Ishikawa (cell line): ENCODE results near the gene TFAP2A.

Experiments
- CEBPB ChIP-seq: IDR thresholded peaks from 2 replicates; pipeline ENCODE4 v1.6.1; 2012
- CREB1 ChIP-seq: IDR thresholded peaks from 2 replicates; pipeline ENCODE4 v1.6.1; 2012; ENCODE audit warnings: low read depth
- EGR1 ChIP-seq: IDR thresholded peaks from 2 replicates; pipeline ENCODE4 v1.6.1; 2012
- EP300 ChIP-seq: IDR thresholded peaks from 2 replicates; pipeline ENCODE4 v1.6.1; 2012; ENCODE audit warnings: borderline replicate concordance
- FOXM1 ChIP-seq: IDR thresholded peaks from 2 replicates; pipeline ENCODE4 v1.6.1; 2012; ENCODE audit warnings: low read depth, borderline replicate concordance
- NFIC ChIP-seq: IDR thresholded peaks from 2 replicates; pipeline ENCODE4 v1.6.1; 2012
- RAD21 ChIP-seq: IDR thresholded peaks from 2 replicates; pipeline ENCODE4 v1.6.1; 2012; ENCODE audit warnings: low read depth
- TAF1 ChIP-seq: IDR thresholded peaks from 2 replicates; pipeline ENCODE4 v1.6.1; 2012; ENCODE audit warnings: low read depth, mild to moderate bottlenecking
- TCF12 ChIP-seq: IDR thresholded peaks from 2 replicates; pipeline ENCODE4 v1.6.1; 2012; ENCODE audit warnings: low read depth
- TEAD4 ChIP-seq: IDR thresholded peaks from 2 replicates; pipeline ENCODE4 v1.6.1; 2012
- YY1 ChIP-seq: IDR thresholded peaks from 2 replicates; pipeline ENCODE4 v1.6.1; 2012; ENCODE audit warnings: low read depth
- ZBTB7A ChIP-seq: IDR thresholded peaks from 2 replicates; pipeline ENCODE4 v1.6.1; 2012; ENCODE audit warnings: low read depth
- TF ChIP-seq, protein P1 (sequence below): IDR thresholded peaks from 2 replicates; pipeline ENCODE4 v1.6.1; 2012; ENCODE audit warnings: low read depth, mild to moderate bottlenecking
- TF ChIP-seq, protein P2 (sequence below): IDR thresholded peaks from 2 replicates; pipeline ENCODE4 v1.6.1; 2012
- TF ChIP-seq, protein P3 (sequence below): IDR thresholded peaks from 2 replicates; pipeline ENCODE4 v1.6.1; 2012

Gene TFAP2A

DNA sequence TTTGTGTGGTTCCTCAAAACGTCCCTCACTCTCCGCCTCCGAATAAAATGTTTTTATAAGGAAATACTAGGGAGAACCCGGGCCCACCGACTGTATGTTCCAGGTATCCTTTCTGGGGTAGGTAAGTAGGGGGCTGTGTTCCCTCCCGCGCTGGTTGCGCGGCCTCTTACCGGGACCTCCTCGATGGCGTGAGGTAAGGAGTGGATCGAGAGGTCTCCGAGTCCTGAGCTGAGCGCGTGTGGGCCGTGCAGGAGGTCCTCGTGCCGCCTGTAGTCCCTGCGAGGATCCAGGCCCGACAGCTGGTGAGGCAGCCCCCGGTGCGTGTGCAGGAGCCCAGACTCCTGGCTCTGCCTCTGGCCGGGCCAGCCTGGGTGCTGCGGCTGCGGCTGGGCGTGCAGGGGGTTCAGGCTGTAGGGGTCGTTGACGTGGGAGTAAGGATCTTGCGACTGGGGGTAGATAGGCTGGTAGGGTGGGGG lies 5.1 kb downstream of the TFAP2A start:
- TF ChIP-seq EGR1 (no peak), YY1 (no peak), RAD21 (no peak)

DNA sequence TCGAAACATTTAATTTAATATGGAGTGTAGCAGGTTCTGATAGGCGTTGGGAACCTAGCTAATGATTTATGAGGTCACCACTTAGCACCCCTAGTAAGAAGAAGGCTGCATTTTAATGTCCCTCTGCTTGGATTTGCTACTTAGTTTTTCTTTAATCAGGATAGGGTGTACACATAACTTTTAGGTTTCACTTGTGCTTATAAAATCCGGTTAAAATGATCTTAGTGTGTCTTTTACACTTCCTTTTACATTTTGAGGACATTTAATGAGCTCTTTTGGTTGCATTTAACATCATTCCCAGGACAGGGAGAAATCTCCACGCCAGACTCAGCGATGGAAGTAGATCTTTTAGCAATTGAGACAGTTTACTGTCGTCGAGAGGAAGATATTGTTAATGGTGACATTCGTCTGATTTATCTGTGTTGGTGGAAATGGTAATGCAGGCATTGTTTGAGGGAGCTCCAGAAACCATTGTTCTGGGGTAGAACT lies 5.6 kb downstream of the TFAP2A start:
- TF ChIP-seq ZBTB7A (no peak), NFIC (no peak), CEBPB (no peak), YY1 (no peak), TAF1 (no peak), RAD21 (no peak), TCF12 (no peak), EGR1 (no peak), EP300 (no peak)
- TF ChIP-seq, protein P1, sequence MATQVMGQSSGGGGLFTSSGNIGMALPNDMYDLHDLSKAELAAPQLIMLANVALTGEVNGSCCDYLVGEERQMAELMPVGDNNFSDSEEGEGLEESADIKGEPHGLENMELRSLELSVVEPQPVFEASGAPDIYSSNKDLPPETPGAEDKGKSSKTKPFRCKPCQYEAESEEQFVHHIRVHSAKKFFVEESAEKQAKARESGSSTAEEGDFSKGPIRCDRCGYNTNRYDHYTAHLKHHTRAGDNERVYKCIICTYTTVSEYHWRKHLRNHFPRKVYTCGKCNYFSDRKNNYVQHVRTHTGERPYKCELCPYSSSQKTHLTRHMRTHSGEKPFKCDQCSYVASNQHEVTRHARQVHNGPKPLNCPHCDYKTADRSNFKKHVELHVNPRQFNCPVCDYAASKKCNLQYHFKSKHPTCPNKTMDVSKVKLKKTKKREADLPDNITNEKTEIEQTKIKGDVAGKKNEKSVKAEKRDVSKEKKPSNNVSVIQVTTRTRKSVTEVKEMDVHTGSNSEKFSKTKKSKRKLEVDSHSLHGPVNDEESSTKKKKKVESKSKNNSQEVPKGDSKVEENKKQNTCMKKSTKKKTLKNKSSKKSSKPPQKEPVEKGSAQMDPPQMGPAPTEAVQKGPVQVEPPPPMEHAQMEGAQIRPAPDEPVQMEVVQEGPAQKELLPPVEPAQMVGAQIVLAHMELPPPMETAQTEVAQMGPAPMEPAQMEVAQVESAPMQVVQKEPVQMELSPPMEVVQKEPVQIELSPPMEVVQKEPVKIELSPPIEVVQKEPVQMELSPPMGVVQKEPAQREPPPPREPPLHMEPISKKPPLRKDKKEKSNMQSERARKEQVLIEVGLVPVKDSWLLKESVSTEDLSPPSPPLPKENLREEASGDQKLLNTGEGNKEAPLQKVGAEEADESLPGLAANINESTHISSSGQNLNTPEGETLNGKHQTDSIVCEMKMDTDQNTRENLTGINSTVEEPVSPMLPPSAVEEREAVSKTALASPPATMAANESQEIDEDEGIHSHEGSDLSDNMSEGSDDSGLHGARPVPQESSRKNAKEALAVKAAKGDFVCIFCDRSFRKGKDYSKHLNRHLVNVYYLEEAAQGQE = no peak

DNA sequence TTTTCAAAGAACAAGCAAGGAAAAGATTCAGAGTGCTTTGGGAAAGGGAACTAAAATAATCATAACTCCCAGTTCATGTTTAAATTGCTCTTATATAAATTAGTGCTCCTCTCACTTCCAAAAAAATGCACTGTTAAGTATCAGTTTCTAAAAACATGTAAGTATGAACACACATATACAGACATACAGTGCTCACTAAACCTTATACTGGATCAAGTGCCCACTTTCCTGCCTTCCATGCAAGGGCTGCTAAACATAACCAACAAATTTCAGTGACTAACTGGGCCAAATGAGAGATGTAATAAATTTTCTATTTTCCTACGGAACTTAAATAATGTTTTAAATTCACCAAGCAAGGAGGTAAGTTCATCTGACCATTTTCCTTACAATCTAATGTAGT lies 6.4 kb downstream of the TFAP2A start:
- no peak for TF ChIP-seq EGR1
- no peak for TF ChIP-seq EP300
- TF ChIP-seq RAD21 = no peak
- TF ChIP-seq, protein P2, sequence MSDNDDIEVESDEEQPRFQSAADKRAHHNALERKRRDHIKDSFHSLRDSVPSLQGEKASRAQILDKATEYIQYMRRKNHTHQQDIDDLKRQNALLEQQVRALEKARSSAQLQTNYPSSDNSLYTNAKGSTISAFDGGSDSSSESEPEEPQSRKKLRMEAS = no peak
- no peak for TF ChIP-seq TCF12
- TF ChIP-seq ZBTB7A = no peak
- no peak for TF ChIP-seq NFIC
- no peak for TF ChIP-seq CREB1
- TF ChIP-seq YY1 = no peak

DNA sequence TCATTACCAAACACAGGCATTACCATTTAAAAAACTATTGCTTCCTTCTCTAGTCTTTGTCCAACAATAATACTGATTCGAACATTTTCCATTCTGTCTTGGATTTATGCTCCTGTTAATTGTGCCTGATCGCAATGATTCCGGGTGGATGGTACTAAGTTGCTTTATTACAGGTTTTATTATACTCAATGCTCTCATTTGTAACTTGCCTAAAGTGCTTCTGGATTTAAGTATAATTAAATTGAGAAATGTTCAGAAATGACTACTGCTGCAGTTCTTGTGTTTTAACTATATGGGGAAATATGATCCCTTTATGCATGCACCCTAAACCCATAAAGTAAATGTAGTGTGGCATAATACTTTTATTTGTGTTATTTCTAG lies 7.2 kb downstream of the TFAP2A start:
- TF ChIP-seq YY1 (no peak), NFIC (no peak), TEAD4 (no peak)

DNA sequence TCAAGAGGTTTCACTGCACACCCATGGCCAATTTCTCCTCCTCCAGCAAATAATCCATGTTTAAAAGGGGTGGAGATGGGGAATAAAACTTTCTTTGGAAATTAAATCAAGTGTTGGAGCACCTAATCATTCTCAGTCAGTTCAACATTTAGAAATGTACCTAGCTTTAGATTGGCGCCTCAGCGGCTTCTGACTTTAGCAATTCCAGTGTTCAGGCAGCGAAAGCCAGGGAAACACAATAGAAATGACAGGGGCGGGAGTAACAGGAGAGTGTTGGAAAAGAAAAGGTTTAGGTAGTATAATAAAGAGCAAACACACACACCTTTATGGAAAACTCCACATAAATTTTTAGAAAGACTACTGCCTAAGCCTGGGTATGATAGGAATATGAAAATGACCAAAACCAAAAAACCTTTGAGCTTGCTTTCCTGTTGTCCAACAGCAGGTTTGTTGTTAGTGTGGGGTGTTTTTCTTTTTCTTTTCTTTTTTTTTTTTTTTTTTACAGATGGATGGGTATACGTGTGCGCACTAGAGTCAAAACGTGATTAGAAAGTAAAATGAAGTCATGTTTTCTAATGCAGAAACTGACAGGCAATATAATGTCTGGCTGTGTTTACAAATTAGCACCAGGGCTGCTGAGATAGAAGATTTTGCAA lies 7.7 kb downstream of the TFAP2A start:
- TF ChIP-seq, protein P2 = no peak
- TF ChIP-seq TCF12 (no peak), FOXM1 (no peak), NFIC (no peak), TAF1 (no peak), YY1 (no peak), ZBTB7A (no peak)

DNA sequence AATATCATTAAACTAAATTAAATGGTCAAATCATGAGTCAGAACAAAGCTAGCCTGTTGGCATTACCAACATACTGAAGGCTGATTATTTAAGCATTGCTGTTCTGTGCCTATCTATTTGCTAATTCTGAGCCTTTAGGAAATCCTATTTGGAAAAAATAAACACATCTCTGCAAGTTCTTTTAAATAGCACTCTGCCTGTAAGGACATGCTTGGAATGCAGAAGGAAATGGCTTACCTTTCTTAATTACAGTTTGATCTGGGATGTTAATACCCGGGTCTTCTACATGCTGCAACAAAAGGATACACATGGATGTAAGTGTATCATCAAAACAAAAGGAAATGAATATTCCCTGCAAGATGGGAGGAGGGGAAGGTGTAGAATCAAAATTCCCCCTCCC lies 8.3 kb downstream of the TFAP2A start:
- TF ChIP-seq TCF12 (no peak), YY1 (no peak), ZBTB7A (no peak)

DNA sequence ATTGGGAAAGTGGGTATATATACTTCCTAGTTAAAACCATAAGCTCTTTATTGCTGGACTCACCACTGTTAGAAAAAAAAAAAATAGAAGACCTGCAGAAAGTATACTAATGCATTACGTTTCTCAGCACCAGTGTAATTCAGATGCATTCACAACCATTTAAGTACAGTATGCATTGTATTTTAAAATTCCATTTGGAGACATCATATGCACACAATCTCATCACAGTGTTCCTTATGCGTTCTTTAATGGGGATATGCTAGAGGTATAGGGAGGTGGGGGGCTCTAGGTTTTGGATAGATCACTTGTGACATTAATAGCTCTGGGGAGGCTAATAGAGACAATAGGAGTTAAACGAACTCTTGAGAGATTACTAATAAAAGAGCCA lies 9.4 kb downstream of the TFAP2A start:
- TF ChIP-seq TAF1 = no peak
- TF ChIP-seq TEAD4 = no peak
- no peak for TF ChIP-seq RAD21
- TF ChIP-seq CREB1 = no peak
- TF ChIP-seq, protein P2 = no peak
- TF ChIP-seq, protein P3, sequence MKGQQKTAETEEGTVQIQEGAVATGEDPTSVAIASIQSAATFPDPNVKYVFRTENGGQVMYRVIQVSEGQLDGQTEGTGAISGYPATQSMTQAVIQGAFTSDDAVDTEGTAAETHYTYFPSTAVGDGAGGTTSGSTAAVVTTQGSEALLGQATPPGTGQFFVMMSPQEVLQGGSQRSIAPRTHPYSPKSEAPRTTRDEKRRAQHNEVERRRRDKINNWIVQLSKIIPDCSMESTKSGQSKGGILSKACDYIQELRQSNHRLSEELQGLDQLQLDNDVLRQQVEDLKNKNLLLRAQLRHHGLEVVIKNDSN = no peak
- TF ChIP-seq, protein P1 = no peak
